NCI-H187 (cell line): ENCODE results near the gene MSL3B.

Source experiments
- DNase-seq, 2 experiments: peaks; one replicate each; lab custom pipeline; 2025; lab: John Stamatoyannopoulos, UW

Gene MSL3B

GRCh38 chr2:233817361-233817911 is 50.8 kb downstream of the MSL3B start:
- DNase-seq, result no peak

DNA sequence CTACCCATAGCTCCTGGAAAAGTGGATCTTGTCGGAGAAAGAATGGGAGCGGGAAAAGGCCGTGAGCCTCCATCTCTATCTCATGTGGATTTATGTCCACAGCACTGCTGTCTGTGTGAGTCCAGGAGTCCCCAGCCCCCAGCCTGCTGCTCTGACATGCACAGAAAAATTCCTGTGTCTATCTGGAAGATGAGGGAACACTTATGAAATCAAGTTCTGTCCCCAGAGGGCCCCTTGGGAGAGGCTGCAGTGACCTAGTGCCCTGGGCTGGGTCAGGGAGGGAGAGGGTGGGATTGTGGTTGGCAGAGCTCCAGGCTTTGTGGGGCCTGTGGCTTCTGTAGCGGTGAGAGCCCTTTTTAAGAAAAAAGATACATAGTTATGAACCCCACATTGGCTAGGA is 51.4 kb downstream of the MSL3B start:
- no peak for DNase-seq

DNA sequence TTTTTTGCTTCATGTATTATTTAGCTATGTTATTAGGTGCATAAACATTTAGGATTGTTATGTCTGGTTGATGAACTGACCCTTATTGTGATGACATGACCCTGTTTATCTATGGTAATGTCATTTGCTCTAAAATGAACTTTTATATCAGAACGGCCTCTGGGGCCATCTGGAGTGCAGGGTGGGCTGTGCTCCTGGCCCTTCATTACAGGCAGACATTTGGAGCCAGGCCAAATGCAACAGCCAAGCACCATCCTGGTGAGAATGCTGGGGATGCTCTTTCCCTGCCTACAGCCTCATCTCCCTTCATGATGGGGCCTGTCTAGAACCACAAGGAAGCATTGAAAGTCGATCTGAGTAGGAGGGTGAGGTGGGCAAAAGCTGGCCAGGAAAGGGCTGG is 51.9 kb downstream of the MSL3B start:
- DNase-seq, result no peak

- no peak for DNase-seq
These were observed 52.3 kb downstream of the MSL3B start for GRCh38 chr2:233815861-233816260.
